ENCODE data around the gene EIF1AD. TPM values are rescaled to one million over a fixed set of nuclear protein-coding genes. Genes with fewer than 3 reads are reported as not detected.
"Not testable (repeated sequence)": the region's sequence is repeated elsewhere in the genome, so short reads cannot be mapped to it uniquely, and the experiment has no call there.

The EIF1AD gene
- total RNA-seq, 4 donors from 2014 or later, result 29.3 to 35.0 (median 30.7) TPM

- H3K4me3 ChIP-seq, result no peak overlapping the region
Observed at GRCh38 chr11:65958774-65959420, 43.1 kb downstream of the EIF1AD start.

GRCh38 chr11:65958291-65958690, 43.7 kb downstream of the EIF1AD start:
- no peak overlapping the region for H3K27ac ChIP-seq
- H3K4me1 ChIP-seq, result peaks cover 10 to 22% (median 17%) of the 10 kb centered on the region in 3 donors
- peaks cover 51% of the 10 kb centered on the region for H3K27me3 ChIP-seq
- ATAC-seq, result no peak
- TF ChIP-seq POLR2A (IDR thresholded peaks at IDR 0.05) (no peak), POLR2AphosphoS5 (IDR thresholded peaks at IDR 0.05) (no peak), CTCF (IDR thresholded peaks at IDR 0.05) (no peak), EP300 (IDR thresholded peaks at IDR 0.05) (no peak)
- 29 to 43% methylated on average over 1 to 3 of the region's 4 CpGs for WGBS, 2 donors (ENCODE audit: low coverage in 1 of 2)
- H3K4me3 ChIP-seq, result no peak overlapping the region
- H3K9me3 ChIP-seq, result no peaks in the 10 kb centered on the region
- H3K36me3 ChIP-seq, result no peaks in the 10 kb centered on the region

More at GRCh38 chr11:65958774-65959420, 43.1 kb downstream of the EIF1AD start:
- Histone ChIP-seq H3K4me1 (peaks cover 10 to 28% (median 23%) of the 10 kb centered on the region in 3 donors), H3K9me3 (no peaks in the 10 kb centered on the region), H3K36me3 (peaks cover 0 to 4% of the 10 kb centered on the region in 2 donors), H3K27me3 (peaks cover 45% of the 10 kb centered on the region), H3K27ac (no peak overlapping the region)
- TF ChIP-seq POLR2AphosphoS5 (IDR thresholded peaks at IDR 0.05) (no peak), POLR2A (IDR thresholded peaks at IDR 0.05) (no peak), CTCF (IDR thresholded peaks at IDR 0.05) (no peak), EP300 (IDR thresholded peaks at IDR 0.05) (no peak)
- ATAC-seq, result no peak
- WGBS, 2 donors (ENCODE audit: low coverage in 1 of 2), result 80% methylated on average over 1 to 2 of the region's 17 CpGs

GRCh38 chr11:65954771-65955170, 47.2 kb downstream of the EIF1AD start:
- Histone ChIP-seq H3K4me3 (no peak overlapping the region), H3K9me3 (no peaks in the 10 kb centered on the region), H3K27ac (no peak overlapping the region), H3K27me3 (peaks cover 62% of the 10 kb centered on the region), H3K36me3 (no peaks in the 10 kb centered on the region), H3K4me1 (no peaks in the 10 kb centered on the region)
- 37 to 64% methylated on average over 5 to 8 of the region's 8 CpGs for WGBS, 2 donors (ENCODE audit: low coverage in 1 of 2)
- TF ChIP-seq POLR2AphosphoS5 (IDR thresholded peaks at IDR 0.05), result no peak
- TF ChIP-seq CTCF (IDR thresholded peaks at IDR 0.05), result no peak
- no peak for TF ChIP-seq EP300 (IDR thresholded peaks at IDR 0.05)
- no peak for TF ChIP-seq POLR2A (IDR thresholded peaks at IDR 0.05)
- no peak for ATAC-seq

GRCh38 chr11:65953471-65953870, 48.5 kb downstream of the EIF1AD start:
- 75 to 100% methylated on average over 4 to 5 of the region's 20 CpGs for WGBS, 2 donors (ENCODE audit: low coverage in 1 of 2)
- Histone ChIP-seq H3K36me3 (no peaks in the 10 kb centered on the region), H3K9me3 (no peaks in the 10 kb centered on the region), H3K27me3 (peaks cover 58% of the 10 kb centered on the region), H3K27ac (no peak overlapping the region), H3K4me3 (no peak overlapping the region), H3K4me1 (no peaks in the 10 kb centered on the region)
- ATAC-seq, result no peak
- no peak for TF ChIP-seq EP300 (IDR thresholded peaks at IDR 0.05)

GRCh38 chr11:65952052-65952521, 49.9 kb downstream of the EIF1AD start:
- Histone ChIP-seq H3K4me3 (no peak overlapping the region), H3K27ac (no peak overlapping the region), H3K36me3 (no peaks in the 10 kb centered on the region), H3K4me1 (no peaks in the 10 kb centered on the region), H3K9me3 (no peaks in the 10 kb centered on the region), H3K27me3 (peaks cover 53% of the 10 kb centered on the region)
- WGBS, 2 donors (ENCODE audit: low coverage in 1 of 2), result 59 to 72% methylated on average over 6 of the region's 6 CpGs
- TF ChIP-seq POLR2AphosphoS5 (IDR thresholded peaks at IDR 0.05) (no peak), POLR2A (IDR thresholded peaks at IDR 0.05) (no peak), EP300 (IDR thresholded peaks at IDR 0.05) (no peak), CTCF (IDR thresholded peaks at IDR 0.05) (no peak)
- no peak for ATAC-seq

- H3K4me3 ChIP-seq, H3K36me3 ChIP-seq, H3K4me1 ChIP-seq, H3K27ac ChIP-seq, ATAC-seq, H3K9me3 ChIP-seq: not testable (repeated sequence)
- H3K27me3 ChIP-seq, result peaks cover 53% of the 10 kb centered on the region
- 36 to 62% methylated on average over 3 of the region's 3 CpGs for WGBS, 2 donors (ENCODE audit: low coverage in 1 of 2)
Observed at GRCh38 chr11:65951641-65952040, 50.3 kb downstream of the EIF1AD start.

- H3K27me3 ChIP-seq, result peaks cover 46% of the 10 kb centered on the region
- WGBS, 2 donors (ENCODE audit: low coverage in 1 of 2), result 92% methylated on average over 4 of the region's 5 CpGs; no CpG with 5 or more reads in 1 of the 2 donors
- not testable (repeated sequence) for H3K27ac ChIP-seq, H3K36me3 ChIP-seq, H3K4me1 ChIP-seq, H3K4me3 ChIP-seq, H3K9me3 ChIP-seq, ATAC-seq
Observed at GRCh38 chr11:65950711-65951110, 51.2 kb downstream of the EIF1AD start.
